Stomach smooth muscle (tissue), 2 donors: ENCODE data around the gene P2RY14.

Experiments used
- H3K27ac ChIP-seq: one replicate; pipeline ENCODE4 v1.7.0; 2013; ENCODE audit warnings: mild to moderate bottlenecking, low read length, inconsistent platforms
- H3K27me3 ChIP-seq, 2 donors: one replicate each; pipeline ENCODE4 v1.7.0; 2013; ENCODE audit warnings: low read length in 2 of 2; ENCODE audit not compliant: insufficient read depth in 2 of 2, control insufficient read depth in 1 of 2
- H3K36me3 ChIP-seq, 2 donors: one replicate each; pipeline ENCODE4 v1.7.0; 2013; ENCODE audit warnings: low read length in 2 of 2; ENCODE audit not compliant: control insufficient read depth in 2 of 2, insufficient read depth in 2 of 2
- H3K4me1 ChIP-seq: one replicate; pipeline ENCODE4 v1.7.0; 2013; ENCODE audit warnings: low read length; ENCODE audit not compliant: control insufficient read depth, insufficient read depth
- H3K4me3 ChIP-seq, 2 donors: one replicate each; pipeline ENCODE4 v1.7.0; 2013; ENCODE audit warnings: low read length in 2 of 2
- H3K9ac ChIP-seq, 2 donors: one replicate each; pipeline ENCODE4 v1.7.0; 2013; ENCODE audit warnings: low read length in 2 of 2, mild to moderate bottlenecking in 1 of 2
- H3K9me3 ChIP-seq, 2 donors: one replicate each; pipeline ENCODE4 v1.7.0; 2013; ENCODE audit warnings: low read length in 2 of 2; ENCODE audit not compliant: control insufficient read depth in 2 of 2
- donor health status: healthy.
- donor health status: Pancreatic carcinoma.

Gene P2RY14

GRCh38 chr3:151165226-151165625, 113.1 kb downstream of the P2RY14 start:
- Histone ChIP-seq H3K9ac (no peak overlapping the region), H3K9me3 (no peaks in the 10 kb centered on the region), H3K4me3 (no peak overlapping the region), H3K27me3 (no peaks in the 10 kb centered on the region), H3K36me3 (no peaks in the 10 kb centered on the region), H3K27ac (no peak overlapping the region), H3K4me1 (no peaks in the 10 kb centered on the region)
